ENCODE data around the gene AKR7A2. TPM values are rescaled to one million over a fixed set of nuclear protein-coding genes. Genes with fewer than 3 reads are reported as not detected.

AKR7A2 gene
- total RNA-seq, 2 experiments from 2014 or later: 11.1 to 11.8 TPM

GRCh38 chr1:19323987-19324664 lies 12.2 kb upstream of the AKR7A2 start:
- Histone ChIP-seq H3K4me1 (ENCODE audit: insufficient read depth, low read length) (no peaks in the 10 kb centered on the region), H3K27ac (ENCODE audit: low read depth in 1 of 2, low read length in 2 of 2) (no peak overlapping the region), H3K27me3 (ENCODE audit: control insufficient read depth in 1 of 2, insufficient read depth in 2 of 2, low read length in 2 of 2) (no peaks in the 10 kb centered on the region), H3K4me3 (ENCODE audit: low read length) (no peak overlapping the region), H3K9me3 (ENCODE audit: control insufficient read depth in 1 of 2, insufficient read depth in 1 of 2, low read length in 2 of 2) (no peaks in the 10 kb centered on the region), H3K36me3 (ENCODE audit: insufficient read depth, low read length) (peaks cover 17% of the 10 kb centered on the region)
- Mint-ChIP-seq H3K9me3 (no peaks in the 10 kb centered on the region), H3K27ac (no peak overlapping the region), H3K4me1 (ENCODE audit: low read depth) (no peaks in the 10 kb centered on the region), H3K27me3 (no peaks in the 10 kb centered on the region), H3K36me3 (ENCODE audit: low read depth) (peaks cover 10% of the 10 kb centered on the region), H3K4me3 (no peak overlapping the region)
- ATAC-seq (ENCODE audit: poor library complexity): no peak
- intact Hi-C loops (cut with DNase I, micrococcal nuclease): no loop called here
- TF ChIP-seq, protein P1, sequence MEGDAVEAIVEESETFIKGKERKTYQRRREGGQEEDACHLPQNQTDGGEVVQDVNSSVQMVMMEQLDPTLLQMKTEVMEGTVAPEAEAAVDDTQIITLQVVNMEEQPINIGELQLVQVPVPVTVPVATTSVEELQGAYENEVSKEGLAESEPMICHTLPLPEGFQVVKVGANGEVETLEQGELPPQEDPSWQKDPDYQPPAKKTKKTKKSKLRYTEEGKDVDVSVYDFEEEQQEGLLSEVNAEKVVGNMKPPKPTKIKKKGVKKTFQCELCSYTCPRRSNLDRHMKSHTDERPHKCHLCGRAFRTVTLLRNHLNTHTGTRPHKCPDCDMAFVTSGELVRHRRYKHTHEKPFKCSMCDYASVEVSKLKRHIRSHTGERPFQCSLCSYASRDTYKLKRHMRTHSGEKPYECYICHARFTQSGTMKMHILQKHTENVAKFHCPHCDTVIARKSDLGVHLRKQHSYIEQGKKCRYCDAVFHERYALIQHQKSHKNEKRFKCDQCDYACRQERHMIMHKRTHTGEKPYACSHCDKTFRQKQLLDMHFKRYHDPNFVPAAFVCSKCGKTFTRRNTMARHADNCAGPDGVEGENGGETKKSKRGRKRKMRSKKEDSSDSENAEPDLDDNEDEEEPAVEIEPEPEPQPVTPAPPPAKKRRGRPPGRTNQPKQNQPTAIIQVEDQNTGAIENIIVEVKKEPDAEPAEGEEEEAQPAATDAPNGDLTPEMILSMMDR (IDR thresholded peaks at IDR 0.05): no peak
- CTCF ChIA-PET: no interaction called here
- POLR2A ChIA-PET: no interaction called here
- DNase-seq: no peak

- H3K27ac Mint-ChIP-seq: no peak overlapping the region
- no peaks in the 10 kb centered on the region for H3K27me3 Mint-ChIP-seq
- ChIA-PET CTCF (no interaction called here), POLR2A (no interaction called here)
- Histone ChIP-seq H3K4me1 (ENCODE audit: insufficient read depth, low read length) (no peaks in the 10 kb centered on the region), H3K36me3 (ENCODE audit: insufficient read depth, low read length) (peaks cover 20% of the 10 kb centered on the region), H3K9me3 (ENCODE audit: control insufficient read depth in 1 of 2, insufficient read depth in 1 of 2, low read length in 2 of 2) (no peaks in the 10 kb centered on the region), H3K27me3 (ENCODE audit: control insufficient read depth in 1 of 2, insufficient read depth in 2 of 2, low read length in 2 of 2) (no peaks in the 10 kb centered on the region), H3K27ac (ENCODE audit: low read depth in 1 of 2, low read length in 2 of 2) (no peak overlapping the region), H3K4me3 (ENCODE audit: low read length) (no peak overlapping the region)
- no peak for DNase-seq
- H3K36me3 Mint-ChIP-seq (ENCODE audit: low read depth): peaks cover 19% of the 10 kb centered on the region
- TF ChIP-seq, protein P1 (IDR thresholded peaks at IDR 0.05): no peak
- H3K4me3 Mint-ChIP-seq: no peak overlapping the region
- no peaks in the 10 kb centered on the region for H3K4me1 Mint-ChIP-seq (ENCODE audit: low read depth)
- no peak for ATAC-seq (ENCODE audit: poor library complexity)
- intact Hi-C loops (cut with DNase I, micrococcal nuclease): no loop called here
- no peaks in the 10 kb centered on the region for H3K9me3 Mint-ChIP-seq
These were observed 10.5 kb upstream of the AKR7A2 start for GRCh38 chr1:19322481-19322880.

GRCh38 chr1:19321071-19321470 lies 9.1 kb upstream of the AKR7A2 start:
- Mint-ChIP-seq H3K27ac (no peak overlapping the region), H3K9me3 (no peaks in the 10 kb centered on the region), H3K4me1 (ENCODE audit: low read depth) (no peaks in the 10 kb centered on the region), H3K4me3 (no peak overlapping the region), H3K27me3 (no peaks in the 10 kb centered on the region), H3K36me3 (ENCODE audit: low read depth) (peaks cover 19% of the 10 kb centered on the region)
- peaks cover 2% of the 10 kb centered on the region for H3K4me1 ChIP-seq (ENCODE audit: insufficient read depth, low read length)
- CTCF ChIA-PET: no interaction called here
- POLR2A ChIA-PET: no interaction called here
- ATAC-seq (ENCODE audit: poor library complexity): no peak
- H3K36me3 ChIP-seq (ENCODE audit: insufficient read depth, low read length): peaks cover 14% of the 10 kb centered on the region
- TF ChIP-seq, protein P1 (IDR thresholded peaks at IDR 0.05): no peak
- H3K9me3 ChIP-seq (ENCODE audit: control insufficient read depth in 1 of 2, insufficient read depth in 1 of 2, low read length in 2 of 2): no peaks in the 10 kb centered on the region
- no peak overlapping the region for H3K4me3 ChIP-seq (ENCODE audit: low read length)
- DNase-seq: no peak
- intact Hi-C loops (cut with DNase I, micrococcal nuclease): no loop called here
- H3K27me3 ChIP-seq (ENCODE audit: control insufficient read depth in 1 of 2, insufficient read depth in 2 of 2, low read length in 2 of 2): no peaks in the 10 kb centered on the region
- no peak overlapping the region for H3K27ac ChIP-seq (ENCODE audit: low read depth in 1 of 2, low read length in 2 of 2)
